Measurements from ENCODE around the gene B3GNT5.

GRCh38 chr3:183269345-183269744, 16.3 kb downstream of the B3GNT5 start:
- TF ChIP-seq POLR2A (IDR thresholded peaks at IDR 0.05; ENCODE audit: extremely low read depth, insufficient read length) (no peak), CTCF (IDR thresholded peaks at IDR 0.05; ENCODE audit: low read depth, low read length) (no peak)
